GM12874 (cell line): ENCODE measurements around the gene DEPP1.
A peak's percentile ranks its signal among the peaks of the same experiment; 100 is the strongest.

Experiments
- TF ChIP-seq, protein P1 (sequence below): IDR thresholded peaks from 2 replicates; pipeline ENCODE4 v1.5.1; 2011; ENCODE audit warnings: low read depth, mild to moderate bottlenecking, control low read depth, low read length, moderate library complexity; ENCODE audit not compliant: insufficient read depth

DEPP1 gene

GRCh38 chr10:45003432-45004000 is 24.9 kb upstream of the DEPP1 start:
- TF ChIP-seq, protein P1, sequence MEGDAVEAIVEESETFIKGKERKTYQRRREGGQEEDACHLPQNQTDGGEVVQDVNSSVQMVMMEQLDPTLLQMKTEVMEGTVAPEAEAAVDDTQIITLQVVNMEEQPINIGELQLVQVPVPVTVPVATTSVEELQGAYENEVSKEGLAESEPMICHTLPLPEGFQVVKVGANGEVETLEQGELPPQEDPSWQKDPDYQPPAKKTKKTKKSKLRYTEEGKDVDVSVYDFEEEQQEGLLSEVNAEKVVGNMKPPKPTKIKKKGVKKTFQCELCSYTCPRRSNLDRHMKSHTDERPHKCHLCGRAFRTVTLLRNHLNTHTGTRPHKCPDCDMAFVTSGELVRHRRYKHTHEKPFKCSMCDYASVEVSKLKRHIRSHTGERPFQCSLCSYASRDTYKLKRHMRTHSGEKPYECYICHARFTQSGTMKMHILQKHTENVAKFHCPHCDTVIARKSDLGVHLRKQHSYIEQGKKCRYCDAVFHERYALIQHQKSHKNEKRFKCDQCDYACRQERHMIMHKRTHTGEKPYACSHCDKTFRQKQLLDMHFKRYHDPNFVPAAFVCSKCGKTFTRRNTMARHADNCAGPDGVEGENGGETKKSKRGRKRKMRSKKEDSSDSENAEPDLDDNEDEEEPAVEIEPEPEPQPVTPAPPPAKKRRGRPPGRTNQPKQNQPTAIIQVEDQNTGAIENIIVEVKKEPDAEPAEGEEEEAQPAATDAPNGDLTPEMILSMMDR = no peak

DNA sequence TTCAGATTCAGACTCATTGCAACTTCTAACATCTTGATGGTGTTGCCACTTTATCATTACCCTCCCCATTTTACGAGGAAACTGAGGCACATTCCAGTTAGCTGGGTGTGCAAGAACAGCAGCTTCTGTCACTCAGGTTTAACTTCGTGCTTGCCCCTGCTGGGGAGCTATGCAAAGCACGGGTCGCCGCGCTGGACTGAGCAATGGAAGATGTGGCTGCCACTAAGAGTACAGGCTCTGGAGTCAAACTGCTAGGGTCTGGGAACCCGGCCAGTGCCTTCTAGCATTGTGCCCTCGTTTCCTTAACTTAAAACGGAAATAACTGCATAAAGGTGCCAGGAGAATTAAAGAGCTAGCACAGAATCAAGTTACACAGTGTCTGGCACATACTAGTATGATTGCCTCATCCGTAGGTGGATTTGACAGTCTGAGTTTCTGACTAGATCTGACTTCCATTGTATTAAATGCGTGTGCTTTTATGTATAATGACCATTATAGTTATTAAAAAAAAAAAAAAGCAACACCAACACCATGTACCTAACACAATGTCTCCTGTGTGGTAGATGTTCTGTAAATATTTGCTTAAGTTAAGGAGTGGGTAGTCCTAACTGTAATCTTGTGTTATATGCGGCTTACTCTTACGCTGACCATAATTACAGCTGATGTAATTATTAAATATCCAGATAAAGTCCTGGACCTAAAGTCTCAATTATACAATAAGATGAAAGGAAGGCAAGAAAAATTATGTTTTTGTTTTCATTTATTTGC is 23.0 kb upstream of the DEPP1 start:
- TF ChIP-seq, protein P1 = 0 out of 2 replicates have a peak, but pooled peaks have one; percentile 19

- TF ChIP-seq, protein P1 = 0 out of 2 replicates have a peak, but pooled peaks have one; percentile 19
These were observed 22.3 kb upstream of the DEPP1 start, which contains the start of gene ZNF22 for GRCh38 chr10:45000752-45001380. Gene ZNF22 (plus strand): TSS chr10:45000923. CDS start chr10:45003369, 2,446 bp downstream.

DNA sequence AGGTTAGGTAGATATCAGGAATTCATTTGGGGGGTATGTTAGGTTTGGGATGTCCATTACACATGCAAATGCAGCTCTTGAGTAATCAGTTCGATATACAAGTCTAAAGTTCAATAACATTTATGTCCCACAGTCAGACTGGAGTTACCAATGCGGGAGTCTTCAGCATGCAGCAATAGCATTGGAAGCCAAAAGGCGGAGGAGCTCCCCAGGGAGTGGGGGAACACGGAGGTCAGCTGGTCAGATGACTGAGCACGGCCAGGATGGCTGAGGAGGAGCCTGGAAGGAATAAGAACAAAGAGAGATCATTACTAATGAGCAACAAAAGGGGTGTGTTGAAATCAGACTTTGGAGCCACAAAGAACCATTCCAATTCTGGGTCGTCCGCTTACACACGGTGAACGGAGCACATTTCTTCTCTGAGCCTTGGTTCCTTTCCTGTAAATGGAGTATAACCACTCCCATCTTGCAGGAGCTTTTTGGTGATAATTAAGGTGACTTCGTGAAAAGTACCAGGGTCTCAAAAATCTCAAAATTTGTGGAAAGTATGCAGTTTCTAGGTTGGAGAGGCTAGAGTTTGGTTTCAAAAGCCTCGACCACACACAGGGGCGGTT is 21.6 kb upstream of the DEPP1 start:
- TF ChIP-seq, protein P1 = no peak

- TF ChIP-seq, protein P1 = no peak
These were observed 19.6 kb upstream of the DEPP1 start for GRCh38 chr10:44998146-44998631.

GRCh38 chr10:44997105-44997748 is 18.6 kb upstream of the DEPP1 start:
- TF ChIP-seq, protein P1 = no peak
